GM19351 (cell line): Measurements from ENCODE around the gene PTPRJ.
"Not testable (repeated sequence)": the region's sequence is repeated elsewhere in the genome, so short reads cannot be mapped to it uniquely, and the experiment has no call there.

Source experiments
- ATAC-seq: cut with Tn5 transposase; IDR thresholded peaks from one replicate; pipeline ENCODE4 v1.9.1; 2021; ENCODE audit warnings: mild to moderate bottlenecking, moderate library complexity; ENCODE audit not compliant: unreplicated experiment

Gene PTPRJ

GRCh38 chr11:48184452-48184851, 204.1 kb downstream of the PTPRJ start:
- ATAC-seq, result no peak

GRCh38 chr11:48190906-48191654, 210.7 kb downstream of the PTPRJ start:
- not testable (repeated sequence) for ATAC-seq

- ATAC-seq, result no peak
Observed at GRCh38 chr11:48193876-48194275, 213.5 kb downstream of the PTPRJ start.

GRCh38 chr11:48207881-48208280, 227.5 kb downstream of the PTPRJ start:
- ATAC-seq, result no peak

- ATAC-seq, result no peak
Observed at GRCh38 chr11:48210052-48210451, 229.7 kb downstream of the PTPRJ start.

- ATAC-seq, result no peak
Observed at GRCh38 chr11:48216510-48216909, 236.2 kb downstream of the PTPRJ start, which contains the start of gene OR4B1. OR4B1 (plus strand) TSS chr11:48216810; CDS start chr11:48216810, 0 bp downstream.
